ENCODE measurements around the gene DGCR8.
A peak's percentile ranks its signal among the peaks of the same experiment; 100 is the strongest.

The DGCR8 gene

GRCh38 chr22:20083891-20084546, 4.0 kb downstream of the DGCR8 start:
- TF ChIP-seq CTCF (IDR thresholded peaks at IDR 0.05) (no peak), ZFX (IDR thresholded peaks at IDR 0.05; ENCODE audit: borderline replicate concordance) (no peak)
- H3K27ac ChIP-seq = peak overlapping the region; percentile 35; the same call in 1 of the 2 replicates

- TF ChIP-seq CTCF (IDR thresholded peaks at IDR 0.05) (peak; percentile 72), ZFX (IDR thresholded peaks at IDR 0.05; ENCODE audit: borderline replicate concordance) (no peak)
- H3K27ac ChIP-seq = peak overlapping the region; percentile 35; the same call in 1 of the 2 replicates
These were observed 4.7 kb downstream of the DGCR8 start for GRCh38 chr22:20084547-20085413.

- no peak overlapping the region for H3K27ac ChIP-seq
- TF ChIP-seq CTCF (IDR thresholded peaks at IDR 0.05) (no peak), ZFX (IDR thresholded peaks at IDR 0.05; ENCODE audit: borderline replicate concordance) (no peak)
These were observed 5.6 kb downstream of the DGCR8 start for GRCh38 chr22:20085651-20086050.

GRCh38 chr22:20086101-20086599, 6.1 kb downstream of the DGCR8 start:
- no peak overlapping the region for H3K27ac ChIP-seq
- TF ChIP-seq ZFX (IDR thresholded peaks at IDR 0.05; ENCODE audit: borderline replicate concordance) (no peak), CTCF (IDR thresholded peaks at IDR 0.05) (no peak)

GRCh38 chr22:20086763-20087162, 6.7 kb downstream of the DGCR8 start:
- TF ChIP-seq CTCF (IDR thresholded peaks at IDR 0.05) (no peak), ZFX (IDR thresholded peaks at IDR 0.05; ENCODE audit: borderline replicate concordance) (no peak)
- H3K27ac ChIP-seq = no peak overlapping the region

- no peak overlapping the region for H3K27ac ChIP-seq
- TF ChIP-seq ZFX (IDR thresholded peaks at IDR 0.05; ENCODE audit: borderline replicate concordance) (no peak), CTCF (IDR thresholded peaks at IDR 0.05) (no peak)
These were observed 7.5 kb downstream of the DGCR8 start for GRCh38 chr22:20087319-20088262.
